Upper lobe of right lung (tissue), 1 donor: ENCODE data around the gene METTL1. TPM values are rescaled to one million over a fixed set of nuclear protein-coding genes. Genes with fewer than 3 reads are reported as not detected.
A peak's percentile ranks its signal among the peaks of the same experiment; 100 is the strongest.

Experiments used
- ATAC-seq: fragments of 200-7000 bp; cut with Tn5 transposase; one replicate; pipeline ENCODE4 v1.9.1; 2020; ENCODE audit warnings: mild to moderate bottlenecking, moderate library complexity
- DNase-seq: peaks from one replicate; pipeline ENCODE4 v3.0.0-alpha.2; 2020
- H3K27ac ChIP-seq: fragments of 200-600 bp; one replicate; pipeline ENCODE4 v1.8.0; 2022
- H3K27me3 ChIP-seq: fragments of 200-600 bp; one replicate; pipeline ENCODE4 v1.8.0; 2022; ENCODE audit warnings: mild to moderate bottlenecking
- H3K36me3 ChIP-seq: fragments of 200-600 bp; one replicate; pipeline ENCODE4 v1.8.0; 2022
- H3K4me1 ChIP-seq: fragments of 200-600 bp; one replicate; pipeline ENCODE4 v1.8.0; 2022
- H3K4me3 ChIP-seq: fragments of 200-600 bp; one replicate; pipeline ENCODE4 v1.8.0; 2022; ENCODE audit warnings: mild to moderate bottlenecking
- H3K9me3 ChIP-seq: fragments of 200-600 bp; one replicate; pipeline ENCODE4 v1.8.0; 2022
- intact Hi-C: fragments of 100-400 bp; cut with DNase I; formaldehyde crosslinking; loops from one replicate; pipeline ENCODE4 v1.11.0; 2022
- total RNA-seq: library from RNA; stranded (reverse); fragmentation: NEBNext Ultra II Directional; extraction: Animal tissue kit (Norgen Biotek cat#: 25700); gene quantifications from one replicate; pipeline ENCODE4 v1.2.1, GENCODE V29; 2021
- TF ChIP-seq, protein P1 (sequence below): fragments of 200-600 bp; IDR thresholded peaks from one replicate; pipeline ENCODE4 v1.8.0; 2022; ENCODE audit warnings: antibody characterized with exemption
- donor health status: DM: no; HTN: yes; CAD: no; lungs with severe emphysema.

Gene METTL1
- total RNA-seq, 1 donor from 2014 or later: 26.9 TPM

DNA sequence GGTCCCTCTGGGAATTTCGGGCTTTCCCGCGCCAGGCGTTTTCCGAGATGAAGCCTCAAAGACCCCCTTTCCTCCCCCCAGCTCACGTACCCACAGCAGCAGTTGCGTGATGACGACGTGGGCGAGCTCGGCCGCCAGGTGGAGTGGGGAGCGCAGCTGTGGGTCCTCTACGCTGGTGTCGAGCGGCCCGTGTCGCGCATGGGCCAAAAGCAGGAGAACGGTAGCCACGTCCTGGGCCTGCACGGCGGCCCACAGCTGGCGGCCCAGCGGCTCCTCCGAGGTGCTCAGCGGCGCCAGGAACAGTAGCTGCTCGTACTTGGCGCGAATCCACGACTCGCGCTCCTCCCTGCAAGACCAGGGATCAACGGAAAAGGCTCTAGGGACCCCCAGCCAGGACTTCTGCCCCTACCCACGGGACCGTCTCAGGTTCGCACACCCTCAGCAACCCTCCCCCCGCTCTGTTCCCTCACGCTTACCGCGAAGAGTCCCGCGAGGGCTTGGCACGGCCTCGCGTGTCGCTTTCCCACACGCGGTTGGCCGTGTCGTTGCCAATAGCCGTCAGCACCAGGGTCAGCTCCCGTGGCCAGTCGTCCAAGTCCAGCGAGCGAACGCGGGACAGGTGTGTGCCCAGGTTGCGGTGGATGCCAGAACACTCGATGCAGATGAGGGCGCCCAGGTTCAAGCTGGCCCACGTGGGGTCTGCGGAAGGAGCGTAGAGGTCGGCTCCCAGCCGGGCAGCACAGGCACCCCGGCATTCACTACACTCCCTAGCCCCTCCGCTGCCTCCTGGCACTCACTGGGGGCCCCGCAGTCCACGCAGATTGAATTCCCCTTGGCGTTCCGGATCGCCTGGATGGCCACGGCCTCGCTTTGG is 44.8 kb downstream of the METTL1 start:
- ATAC-seq (peak; percentile 21), DNase-seq (peak; percentile 77)
- Histone ChIP-seq H3K36me3 (no peaks in the 10 kb centered on the region), H3K27ac (peak overlapping the region; percentile 73), H3K27me3 (no peaks in the 10 kb centered on the region), H3K9me3 (no peaks in the 10 kb centered on the region), H3K4me3 (peak overlapping the region; percentile 67), H3K4me1 (peaks cover 5% of the 10 kb centered on the region)
- intact Hi-C loops: no loop called here
- TF ChIP-seq, protein P1, sequence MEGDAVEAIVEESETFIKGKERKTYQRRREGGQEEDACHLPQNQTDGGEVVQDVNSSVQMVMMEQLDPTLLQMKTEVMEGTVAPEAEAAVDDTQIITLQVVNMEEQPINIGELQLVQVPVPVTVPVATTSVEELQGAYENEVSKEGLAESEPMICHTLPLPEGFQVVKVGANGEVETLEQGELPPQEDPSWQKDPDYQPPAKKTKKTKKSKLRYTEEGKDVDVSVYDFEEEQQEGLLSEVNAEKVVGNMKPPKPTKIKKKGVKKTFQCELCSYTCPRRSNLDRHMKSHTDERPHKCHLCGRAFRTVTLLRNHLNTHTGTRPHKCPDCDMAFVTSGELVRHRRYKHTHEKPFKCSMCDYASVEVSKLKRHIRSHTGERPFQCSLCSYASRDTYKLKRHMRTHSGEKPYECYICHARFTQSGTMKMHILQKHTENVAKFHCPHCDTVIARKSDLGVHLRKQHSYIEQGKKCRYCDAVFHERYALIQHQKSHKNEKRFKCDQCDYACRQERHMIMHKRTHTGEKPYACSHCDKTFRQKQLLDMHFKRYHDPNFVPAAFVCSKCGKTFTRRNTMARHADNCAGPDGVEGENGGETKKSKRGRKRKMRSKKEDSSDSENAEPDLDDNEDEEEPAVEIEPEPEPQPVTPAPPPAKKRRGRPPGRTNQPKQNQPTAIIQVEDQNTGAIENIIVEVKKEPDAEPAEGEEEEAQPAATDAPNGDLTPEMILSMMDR: peak; percentile 26

GRCh38 chr12:57726151-57726883 is 45.6 kb downstream of the METTL1 start:
- peak overlapping the region; percentile 67 for H3K4me3 ChIP-seq
- peak; percentile 90 for DNase-seq
- H3K9me3 ChIP-seq: no peaks in the 10 kb centered on the region
- peak; percentile 86 for ATAC-seq
- peaks cover 5% of the 10 kb centered on the region for H3K4me1 ChIP-seq
- intact Hi-C loops: no loop called here
- TF ChIP-seq, protein P1: peak; percentile 75
- peak overlapping the region; percentile 73 for H3K27ac ChIP-seq
- no peaks in the 10 kb centered on the region for H3K27me3 ChIP-seq
- H3K36me3 ChIP-seq: no peaks in the 10 kb centered on the region

- Histone ChIP-seq H3K9me3 (no peaks in the 10 kb centered on the region), H3K36me3 (peaks cover 4% of the 10 kb centered on the region), H3K27me3 (no peaks in the 10 kb centered on the region), H3K4me1 (peaks cover 5% of the 10 kb centered on the region), H3K27ac (peak overlapping the region; percentile 73), H3K4me3 (peak overlapping the region; percentile 67)
- intact Hi-C loops: no loop called here
- TF ChIP-seq, protein P1: no peak
- DNase-seq: no peak
- no peak for ATAC-seq
These were observed 46.1 kb downstream of the METTL1 start for GRCh38 chr12:57725851-57726150.

DNA sequence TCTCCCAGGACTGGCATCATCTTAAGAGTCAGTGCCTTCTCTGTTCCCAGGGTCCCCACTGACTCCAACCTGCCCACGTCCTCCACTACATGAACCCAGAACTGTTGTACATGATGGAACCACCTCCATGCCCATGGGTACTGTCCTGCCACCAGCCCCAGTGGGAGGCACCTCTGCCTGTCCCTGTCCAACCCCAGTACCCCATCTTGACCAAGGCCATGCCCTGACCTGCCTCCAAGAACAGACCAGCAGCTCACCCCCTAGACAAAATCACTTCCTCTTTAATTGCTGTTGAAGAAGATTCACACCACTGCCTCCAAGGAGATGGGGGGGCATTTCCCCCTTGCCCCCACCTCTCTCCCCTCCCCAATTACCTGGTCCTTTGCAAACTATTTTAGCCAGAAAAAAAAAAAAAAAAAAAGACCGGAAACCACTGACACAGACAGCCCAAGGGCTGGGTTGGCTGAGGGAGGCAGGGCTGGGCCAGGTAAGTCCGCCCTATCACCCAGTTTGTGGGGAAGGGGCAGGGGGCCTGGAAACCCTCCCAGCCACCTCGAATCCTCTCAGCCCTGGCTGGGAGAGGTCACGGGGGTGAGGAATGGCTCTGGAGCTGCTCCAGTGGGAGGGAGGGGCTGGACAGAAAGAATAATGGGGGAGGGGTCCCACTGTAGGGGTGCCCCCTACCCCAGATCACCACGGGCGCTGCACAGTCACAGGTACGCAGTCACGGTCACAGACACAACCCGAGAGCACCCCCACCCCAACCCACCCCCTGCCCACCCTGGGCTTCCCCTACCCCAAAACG is 46.8 kb downstream of the METTL1 start:
- DNase-seq (no peak), ATAC-seq (no peak)
- Histone ChIP-seq H3K27me3 (no peaks in the 10 kb centered on the region), H3K27ac (no peak overlapping the region), H3K4me3 (no peak overlapping the region), H3K36me3 (peaks cover 11% of the 10 kb centered on the region), H3K9me3 (no peaks in the 10 kb centered on the region), H3K4me1 (peaks cover 5% of the 10 kb centered on the region)
- intact Hi-C loops: no loop called here
- TF ChIP-seq, protein P1: no peak

DNA sequence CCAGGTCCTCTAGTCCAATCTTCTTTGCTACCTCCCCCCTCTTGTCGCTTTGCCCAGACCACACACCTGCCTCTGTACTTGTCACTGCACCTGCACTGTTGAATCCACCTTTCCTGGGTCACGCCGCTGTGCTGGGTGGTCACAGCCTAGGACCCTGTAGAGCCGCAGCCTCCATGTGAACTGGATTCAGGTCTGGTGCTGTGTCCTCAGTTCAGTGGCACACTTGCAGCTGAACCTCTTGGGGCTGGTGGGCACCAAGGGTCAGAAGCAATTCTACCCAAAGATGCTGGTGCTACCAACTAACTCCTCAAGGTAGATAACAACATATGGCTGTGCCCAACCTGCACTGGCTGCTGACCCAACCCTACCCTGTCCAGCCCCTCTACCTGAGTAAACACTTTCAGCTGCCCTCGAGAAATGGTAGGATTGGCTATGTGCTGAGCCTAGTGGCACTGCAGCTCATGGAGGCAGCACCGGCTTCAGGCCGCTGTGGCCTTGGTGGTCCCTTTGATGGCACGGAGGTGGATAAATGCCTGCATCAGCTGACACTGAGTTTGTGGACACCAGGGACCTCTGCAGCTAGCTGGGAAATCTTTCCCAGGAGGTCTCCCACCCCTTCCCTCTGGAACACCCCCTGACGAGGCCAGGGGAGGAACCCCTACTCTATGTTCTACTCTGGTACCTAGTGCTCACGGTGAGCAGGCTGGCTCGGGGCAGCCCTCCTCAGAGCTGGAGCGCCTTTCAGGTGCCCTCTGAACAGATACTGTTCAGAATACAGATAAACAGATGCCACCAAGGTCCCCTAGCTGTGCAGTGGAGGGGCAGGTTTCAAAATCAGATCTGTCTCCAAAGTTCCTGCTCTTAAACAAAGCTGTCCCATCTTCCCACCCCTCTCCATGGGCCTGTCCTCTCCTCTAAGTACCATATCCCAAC is 47.6 kb downstream of the METTL1 start:
- no peaks in the 10 kb centered on the region for H3K9me3 ChIP-seq
- intact Hi-C loops: no loop called here
- DNase-seq (no peak), ATAC-seq (no peak)
- H3K4me3 ChIP-seq: no peak overlapping the region
- no peak overlapping the region for H3K27ac ChIP-seq
- H3K36me3 ChIP-seq: peaks cover 20% of the 10 kb centered on the region
- H3K4me1 ChIP-seq: peaks cover 5% of the 10 kb centered on the region
- TF ChIP-seq, protein P1: no peak
- no peaks in the 10 kb centered on the region for H3K27me3 ChIP-seq
